Endothelial cell of umbilical vein (primary cell): ENCODE measurements around the gene SCN5A. TPM values are rescaled to one million over a fixed set of nuclear protein-coding genes. Genes with fewer than 3 reads are reported as not detected.

Experiments
- BruUV-seq: library from RNA; stranded (reverse); fragments of 400-500 nt; replicated peaks from 2 replicates; lab custom pipeline; 2021; lab: Mats Ljungman, UMichigan
- CTCF ChIA-PET: fragments of 300-600, 350-600 bp; sonication (Branson Sonifier 250); formaldehyde crosslinking; loops from one replicate; lab custom pipeline; 2021; ENCODE audit warnings: antibody characterized with exemption, inconsistent platforms; lab: Charles Lee
- POLR2A ChIA-PET: fragments of 300-600, 350-600 bp; sonication (Branson Sonifier 250); formaldehyde crosslinking; loops from one replicate; lab custom pipeline; 2021; ENCODE audit warnings: antibody characterized with exemption, inconsistent platforms; lab: Charles Lee
- DNase-seq: peaks from one replicate; pipeline ENCODE4 v3.0.0-alpha.2; 2011; ENCODE audit warnings: low read depth, low spot score
- FAIRE-seq: peaks from 2 replicates; lab custom pipeline; 2011; peaks lifted over from hg19 to GRCh38; lab: Jason Lieb, UNC
- H2AFZ ChIP-seq: 2 replicates; pipeline ENCODE4 v1.6.0; 2012; ENCODE audit warnings: low read depth, low read length, control low read depth, inconsistent platforms
- H3K27ac ChIP-seq: 2 replicates; pipeline ENCODE4 v1.5.1; 2011; ENCODE audit warnings: low read depth, mild to moderate bottlenecking, control low read depth, low read length, moderate library complexity; ENCODE audit not compliant: insufficient read depth
- H3K27me3 ChIP-seq, 2 experiments: 2 replicates each; pipeline versions ENCODE4 v1.6.0 to v1.6.1; 2011; ENCODE audit warnings: low read length in 2 of 2, mixed read lengths in 1 of 2; ENCODE audit not compliant: control insufficient read depth in 2 of 2, insufficient read depth in 2 of 2
- H3K36me3 ChIP-seq, 2 experiments: 2 replicates in 1 of 2; 3 replicates in 1 of 2; pipeline ENCODE4 v1.5.1; 2011; ENCODE audit warnings: low read length in 2 of 2, mild to moderate bottlenecking in 1 of 2, moderate library complexity in 1 of 2; ENCODE audit not compliant: control insufficient read depth in 2 of 2, insufficient read depth in 2 of 2; ENCODE audit errors: extremely low read depth in 1 of 2
- H3K4me1 ChIP-seq: 3 replicates; pipeline ENCODE4 v1.5.1; 2011; ENCODE audit warnings: mild to moderate bottlenecking, low read length; ENCODE audit not compliant: control insufficient read depth, insufficient read depth; ENCODE audit errors: extremely low read depth
- H3K4me2 ChIP-seq: 2 replicates; pipeline ENCODE4 v1.6.1; 2011; ENCODE audit warnings: low read length, control low read depth, mixed read lengths; ENCODE audit not compliant: insufficient read depth
- H3K4me3 ChIP-seq, 3 experiments: fragments of 200-600 bp in 1 of 3; sonication (generic), shearing (Covaris generic) in 1 of 3; replicated peaks in 1 of 3; 2 replicates each; pipeline ENCODE4 v1.5.1; 2011 to 2016; ENCODE audit warnings: control low read depth in 3 of 3, low read length in 3 of 3, mild to moderate bottlenecking in 2 of 3, inconsistent platforms in 1 of 3, low read depth in 1 of 3, moderate library complexity in 1 of 3; ENCODE audit not compliant: insufficient read depth in 1 of 3
- H3K79me2 ChIP-seq: 2 replicates; pipeline ENCODE4 v1.6.0; 2012; ENCODE audit warnings: low read length, inconsistent platforms; ENCODE audit not compliant: control insufficient read depth, insufficient read depth
- H3K9ac ChIP-seq: replicated peaks from 2 replicates; pipeline ENCODE3; 2011; ENCODE audit warnings: low read length, control low read depth; ENCODE audit not compliant: insufficient read depth; ENCODE audit errors: extremely low read depth
- H3K9me1 ChIP-seq: replicated peaks from 3 replicates; pipeline ENCODE4 v1.6.0; 2011; ENCODE audit warnings: mild to moderate bottlenecking, low read length; ENCODE audit not compliant: control insufficient read depth, insufficient read depth; ENCODE audit errors: extremely low read depth
- H3K9me3 ChIP-seq: replicated peaks from 2 replicates; pipeline ENCODE4 v1.5.1; 2012; ENCODE audit warnings: low read length, inconsistent platforms; ENCODE audit not compliant: control insufficient read depth, insufficient read depth
- H4K20me1 ChIP-seq: replicated peaks from 2 replicates; pipeline ENCODE3; 2011; ENCODE audit warnings: mild to moderate bottlenecking, low read length; ENCODE audit not compliant: control insufficient read depth, insufficient read depth; ENCODE audit errors: extremely low read depth
- EZH2 ChIP-seq: IDR thresholded peaks from 2 replicates; pipeline ENCODE4 v1.6.1; 2012; ENCODE audit warnings: borderline replicate concordance, low read depth, mild to moderate bottlenecking, moderate library complexity, low read length, inconsistent platforms; ENCODE audit not compliant: severe bottlenecking
- FOS ChIP-seq: IDR thresholded peaks from 2 replicates; pipeline ENCODE4 v1.6.1; 2011; ENCODE audit warnings: mild to moderate bottlenecking, low read length, moderate library complexity, borderline replicate concordance; ENCODE audit not compliant: insufficient read depth
- GATA2 ChIP-seq: IDR thresholded peaks from 2 replicates; pipeline ENCODE4 v1.7.0; 2011; ENCODE audit warnings: low read depth, mild to moderate bottlenecking, moderate library complexity, mixed read lengths, low read length; ENCODE audit not compliant: insufficient read length, insufficient read depth
- JUN ChIP-seq: IDR thresholded peaks from 2 replicates; pipeline ENCODE4 v1.6.1; 2011; ENCODE audit warnings: borderline replicate concordance, low read depth; ENCODE audit not compliant: insufficient read length, insufficient read depth
- MYC ChIP-seq: IDR thresholded peaks from one replicate; pipeline ENCODE4 v1.6.1; 2011; ENCODE audit warnings: mild to moderate bottlenecking, low read depth, low read length
- dilution Hi-C: fragments of 300-500 bp; cut with MboI; formaldehyde crosslinking; loops from one replicate; pipeline ENCODE4 v1.15.0; 2019; ENCODE audit warnings: low sequenced_read_pairs; ENCODE audit not compliant: extremely low pct_ligation_motif_present
- intact Hi-C: fragments of 100-400 bp; cut with micrococcal nuclease; formaldehyde crosslinking; loops from one replicate; pipeline ENCODE4 v1.10.0; 2022
- polyA plus RNA-seq, 4 experiments: library from polyadenylated mRNA; depleted of rRNA in 3 of 4; stranded (reverse) in 3 of 4; unstranded in 1 of 4; fragments of >200 nt; gene quantifications; 2 replicates each; pipeline versions ENCODE4 v1.2.1 to v1.2.3, GENCODE V29; 2011 to 2012; ENCODE audit warnings: missing spikeins in 1 of 4
- total RNA-seq: library from RNA; stranded (reverse); gene quantifications from 2 replicates; pipeline ENCODE4 v1.2.3, GENCODE V29; 2021
- TF ChIP-seq, protein P1 (sequence below): IDR thresholded peaks from 2 replicates; pipeline ENCODE4 v1.6.1; 2011; ENCODE audit not compliant: insufficient read depth, insufficient read length

SCN5A gene
- total and polyA plus RNA-seq, 2 donors (not counting 3 experiments of a cell fraction or from before 2014, with no cell fraction given): 2.7 to 20.0 TPM

DNA sequence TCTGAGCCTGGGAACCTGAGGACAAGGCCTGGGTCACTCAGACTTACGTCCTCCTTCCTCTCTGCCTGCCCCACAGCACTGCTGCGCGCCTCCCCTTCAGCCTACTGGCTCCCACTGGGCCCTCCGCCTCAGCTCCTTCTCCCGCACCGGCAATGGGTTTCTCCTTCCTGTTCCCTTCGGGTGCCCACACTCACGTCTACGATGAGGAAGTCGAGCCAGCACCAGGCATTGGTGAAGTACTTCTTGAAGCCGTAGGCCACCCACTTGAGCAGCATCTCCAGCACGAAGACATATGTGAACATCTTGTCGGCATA is 83.3 kb downstream of the SCN5A start:
- no TSS peak for BruUV-seq
- dilution Hi-C loops: no loop called here
- ChIA-PET CTCF (no interaction called here), POLR2A (no interaction called here)
- TF ChIP-seq JUN (no peak), MYC (no peak), EZH2 (no peak)
- TF ChIP-seq, protein P1, sequence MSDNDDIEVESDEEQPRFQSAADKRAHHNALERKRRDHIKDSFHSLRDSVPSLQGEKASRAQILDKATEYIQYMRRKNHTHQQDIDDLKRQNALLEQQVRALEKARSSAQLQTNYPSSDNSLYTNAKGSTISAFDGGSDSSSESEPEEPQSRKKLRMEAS: no peak
- Histone ChIP-seq H3K27me3 (no peaks in the 10 kb centered on the region), H3K79me2 (no peaks in the 10 kb centered on the region), H3K4me3 (no peak overlapping the region), H2AFZ (no peak overlapping the region), H3K27ac (no peak overlapping the region), H3K4me2 (no peak overlapping the region), H3K36me3 (no peaks in the 10 kb centered on the region), H3K9me1 (no peaks in the 10 kb centered on the region), H4K20me1 (no peaks in the 10 kb centered on the region), H3K9me3 (no peaks in the 10 kb centered on the region), H3K9ac (no peak overlapping the region), H3K4me1 (no peaks in the 10 kb centered on the region)
- no peak for FAIRE-seq
- intact Hi-C loops: no loop called here
- no peak for DNase-seq

DNA sequence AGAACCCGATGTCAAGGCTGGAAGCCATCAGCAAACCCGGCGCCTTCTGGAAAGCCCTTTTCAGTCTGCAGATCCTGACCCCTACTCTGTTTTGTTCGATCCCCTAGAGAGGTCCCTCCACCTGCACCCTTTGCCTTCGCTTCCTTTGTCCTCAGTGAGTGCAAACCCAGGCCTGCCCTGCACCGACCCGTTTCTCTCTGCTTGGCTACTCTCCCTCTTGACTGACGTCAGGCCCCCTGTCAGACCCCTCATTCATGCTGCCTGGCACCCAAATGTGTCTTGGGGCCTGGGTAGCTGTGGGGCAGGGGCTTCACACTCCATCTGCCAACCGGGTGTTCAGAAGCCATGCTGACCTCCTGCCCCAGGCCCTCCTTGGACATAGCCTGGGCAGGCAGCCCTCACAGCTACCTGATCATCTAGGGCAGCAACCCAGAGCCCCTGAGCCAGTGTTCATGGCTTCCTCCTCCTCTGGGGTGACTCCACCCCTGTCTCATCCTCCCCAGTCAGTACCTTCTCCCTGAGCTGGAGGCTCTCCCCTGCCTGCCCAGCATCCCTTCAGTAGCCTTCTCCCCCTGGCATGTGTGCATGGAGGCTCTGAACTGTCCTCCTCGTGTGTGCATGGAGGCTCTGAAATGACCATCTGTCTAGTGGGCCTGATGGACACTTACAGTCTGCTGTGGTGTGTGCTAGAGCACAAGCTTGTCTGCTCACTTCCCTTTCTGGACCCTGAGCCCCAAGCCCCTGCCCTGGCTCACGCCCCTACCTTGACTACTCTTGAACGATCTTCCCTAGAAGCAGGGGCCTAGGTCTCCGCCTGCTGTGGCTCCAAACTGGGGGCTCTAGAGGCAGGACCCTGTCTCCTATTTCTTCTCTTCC is 83.9 kb downstream of the SCN5A start:
- intact Hi-C loops: no loop called here
- CTCF ChIA-PET: no interaction called here

More for the DNA sequence above, 83.9 kb downstream of the SCN5A start:
- dilution Hi-C loops: no loop called here
- no peak for FAIRE-seq
- no peaks in the 10 kb centered on the region for H4K20me1 ChIP-seq
- H2AFZ ChIP-seq: no peak overlapping the region
- no peak overlapping the region for H3K9ac ChIP-seq
- no peaks in the 10 kb centered on the region for H3K9me3 ChIP-seq
- no peaks in the 10 kb centered on the region for H3K36me3 ChIP-seq
- no peaks in the 10 kb centered on the region for H3K79me2 ChIP-seq
- POLR2A ChIA-PET: no interaction called here
- H3K27ac ChIP-seq: no peak overlapping the region
- no peaks in the 10 kb centered on the region for H3K4me1 ChIP-seq
- no peaks in the 10 kb centered on the region for H3K9me1 ChIP-seq
- H3K27me3 ChIP-seq: no peaks in the 10 kb centered on the region
- H3K4me2 ChIP-seq: no peak overlapping the region
- DNase-seq: no peak
- BruUV-seq: no TSS peak
- TF ChIP-seq, protein P1: no peak
- TF ChIP-seq GATA2 (no peak), FOS (no peak)
- no peak overlapping the region for H3K4me3 ChIP-seq
